ELF-1 (cell line): ENCODE measurements around the gene VTCN1.

ENCODE experiments used
- DNase-seq: peaks from one replicate; pipeline ENCODE4 v3.0.0-alpha.2; 2016; ENCODE audit warnings: low read depth, low spot score

The VTCN1 gene

GRCh38 chr1:117096951-117097408 lies 113.7 kb downstream of the VTCN1 start:
- DNase-seq, result no peak

- no peak for DNase-seq
These were observed 115.7 kb downstream of the VTCN1 start for GRCh38 chr1:117094841-117095604.

DNA sequence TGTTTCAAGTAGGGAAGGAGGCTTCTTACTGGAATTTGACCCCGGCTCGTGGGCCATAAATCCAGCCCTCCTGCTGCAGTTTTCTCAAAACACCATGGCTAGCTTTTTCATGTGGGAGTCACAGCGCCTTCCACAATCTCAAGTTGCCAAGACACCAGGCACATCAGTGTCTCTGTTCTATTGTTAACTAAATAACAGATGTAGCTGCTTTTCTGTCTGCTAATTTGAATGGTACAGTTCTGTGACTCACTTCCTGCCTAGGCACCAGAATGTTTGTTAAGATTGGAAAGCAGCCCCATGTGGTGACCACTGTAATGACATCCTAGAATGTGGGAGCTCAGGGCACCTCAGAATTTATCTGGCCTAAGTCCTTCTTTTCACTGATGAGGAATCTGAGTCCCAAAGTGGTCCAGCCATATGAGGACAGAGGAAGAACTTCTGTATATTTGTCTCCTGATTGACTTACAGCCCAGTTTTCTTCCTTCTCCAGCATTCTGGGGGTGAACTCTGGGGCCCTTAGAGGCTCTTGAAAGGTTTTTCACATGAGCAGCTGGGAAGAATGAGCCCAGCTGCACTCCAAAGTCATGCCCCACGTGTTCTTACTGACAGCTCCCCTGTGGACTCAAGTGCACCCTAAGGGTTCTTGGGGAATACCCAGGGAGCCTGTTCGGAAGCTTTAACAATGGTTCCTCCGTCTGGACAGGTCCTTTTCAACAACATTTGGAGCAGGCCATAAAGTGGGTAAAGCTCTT lies 116.7 kb downstream of the VTCN1 start:
- peak; percentile 19 for DNase-seq
